Cardiac muscle cell (in vitro differentiated cells and primary cell): ENCODE data around the gene CACNA2D2. TPM values are rescaled to one million over a fixed set of nuclear protein-coding genes. Genes with fewer than 3 reads are reported as not detected.

Source experiments
- DNase-seq, 2 donors: peaks; one replicate each; pipeline versions ENCODE4 v3.0.0 to v3.0.0-alpha.2; 2010 to 2017; ENCODE audit warnings: low read depth in 1 of 2, low spot score in 1 of 2
- H3K27ac ChIP-seq: fragments of 200-600 bp; sonication (generic); 2 replicates; pipeline ENCODE4 v1.5.1; 2016
- H3K27me3 ChIP-seq: fragments of 200-600 bp; sonication (generic); 2 replicates; pipeline ENCODE4 v1.6.0; 2016; ENCODE audit warnings: control low read depth
- H3K36me3 ChIP-seq: fragments of 200-600 bp; sonication (generic); 2 replicates; pipeline ENCODE4 v1.5.1; 2016; ENCODE audit warnings: control low read depth
- H3K4me1 ChIP-seq: fragments of 200-600 bp; sonication (generic); 2 replicates; pipeline ENCODE4 v1.8.1; 2017; ENCODE audit warnings: low read depth, mild to moderate bottlenecking, mixed run types
- H3K4me3 ChIP-seq: fragments of 200-600 bp; sonication (generic); 2 replicates; pipeline ENCODE4 v1.5.1; 2016; ENCODE audit warnings: mild to moderate bottlenecking
- H3K9me3 ChIP-seq: fragments of 200-600 bp; sonication (generic); 2 replicates; pipeline ENCODE4 v1.5.1; 2017; ENCODE audit warnings: low read depth, mild to moderate bottlenecking, control low read depth
- polyA plus RNA-seq: library from polyadenylated mRNA; unstranded; fragments of >200 nt; fragmentation: Nextera tagmentation; extraction: Ambion mirVana; gene quantifications from 2 replicates; pipeline ENCODE4 v1.2.1, GENCODE V29; 2016
- total RNA-seq: library from RNA; depleted of rRNA; stranded (reverse); fragments of >200 nt; gene quantifications from 2 replicates; pipeline ENCODE4 v1.2.3, GENCODE V29; 2016
- TF ChIP-seq, protein P1 (sequence below): IDR thresholded peaks from 2 replicates; pipeline ENCODE4 v1.5.1; 2012; ENCODE audit warnings: low read depth, mild to moderate bottlenecking, low read length

CACNA2D2 gene
- total and polyA plus RNA-seq, 2 experiments from 2014 or later, result 5.4 to 8.7 TPM

DNA sequence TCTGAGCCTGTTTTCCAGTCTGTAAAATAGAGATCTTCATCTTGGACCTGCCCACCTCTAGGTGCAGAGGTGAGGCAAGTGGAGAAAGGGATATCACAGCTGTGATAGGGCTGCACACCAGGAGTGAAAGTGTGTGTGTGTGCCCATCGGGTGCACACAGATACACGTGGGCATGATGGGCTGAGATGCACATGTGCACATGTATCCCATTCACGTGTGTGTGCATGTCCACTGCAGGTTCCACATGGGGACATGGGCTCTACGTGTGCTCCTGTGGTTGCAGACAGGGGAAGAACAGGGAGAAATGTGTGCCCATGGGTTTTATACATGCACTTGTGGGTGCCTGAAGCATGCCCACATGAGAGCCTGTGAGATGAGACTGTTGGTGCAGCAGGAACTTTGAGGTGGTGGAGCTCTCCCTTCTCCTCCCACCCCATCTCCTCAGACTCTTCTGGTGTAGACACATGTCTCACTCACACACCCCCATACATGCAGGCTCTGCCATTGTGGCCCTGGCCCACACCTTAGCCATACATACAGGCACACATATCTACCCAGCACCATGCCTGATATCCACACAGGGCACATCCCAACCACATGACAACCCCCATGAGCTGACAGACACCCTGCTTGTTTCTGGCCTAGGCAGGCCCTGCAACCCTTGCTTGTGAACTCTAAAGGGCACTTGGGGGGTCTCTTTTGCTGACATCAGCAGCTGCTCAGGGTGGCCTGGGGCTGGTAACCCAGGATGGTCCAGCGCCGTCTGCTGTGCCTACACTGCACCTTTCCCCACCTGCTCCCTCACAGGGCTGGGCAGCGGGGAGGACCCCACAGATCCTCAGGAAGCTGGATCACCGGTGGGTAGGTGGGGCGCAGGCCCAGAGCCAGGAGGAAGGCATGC lies 86.4 kb downstream of the CACNA2D2 start:
- Histone ChIP-seq H3K4me3 (no peak overlapping the region), H3K27ac (no peak overlapping the region), H3K9me3 (no peaks in the 10 kb centered on the region), H3K27me3 (no peaks in the 10 kb centered on the region), H3K36me3 (no peaks in the 10 kb centered on the region), H3K4me1 (peaks cover 3% of the 10 kb centered on the region)
- no peak for DNase-seq
- TF ChIP-seq, protein P1, sequence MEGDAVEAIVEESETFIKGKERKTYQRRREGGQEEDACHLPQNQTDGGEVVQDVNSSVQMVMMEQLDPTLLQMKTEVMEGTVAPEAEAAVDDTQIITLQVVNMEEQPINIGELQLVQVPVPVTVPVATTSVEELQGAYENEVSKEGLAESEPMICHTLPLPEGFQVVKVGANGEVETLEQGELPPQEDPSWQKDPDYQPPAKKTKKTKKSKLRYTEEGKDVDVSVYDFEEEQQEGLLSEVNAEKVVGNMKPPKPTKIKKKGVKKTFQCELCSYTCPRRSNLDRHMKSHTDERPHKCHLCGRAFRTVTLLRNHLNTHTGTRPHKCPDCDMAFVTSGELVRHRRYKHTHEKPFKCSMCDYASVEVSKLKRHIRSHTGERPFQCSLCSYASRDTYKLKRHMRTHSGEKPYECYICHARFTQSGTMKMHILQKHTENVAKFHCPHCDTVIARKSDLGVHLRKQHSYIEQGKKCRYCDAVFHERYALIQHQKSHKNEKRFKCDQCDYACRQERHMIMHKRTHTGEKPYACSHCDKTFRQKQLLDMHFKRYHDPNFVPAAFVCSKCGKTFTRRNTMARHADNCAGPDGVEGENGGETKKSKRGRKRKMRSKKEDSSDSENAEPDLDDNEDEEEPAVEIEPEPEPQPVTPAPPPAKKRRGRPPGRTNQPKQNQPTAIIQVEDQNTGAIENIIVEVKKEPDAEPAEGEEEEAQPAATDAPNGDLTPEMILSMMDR, result no peak

DNA sequence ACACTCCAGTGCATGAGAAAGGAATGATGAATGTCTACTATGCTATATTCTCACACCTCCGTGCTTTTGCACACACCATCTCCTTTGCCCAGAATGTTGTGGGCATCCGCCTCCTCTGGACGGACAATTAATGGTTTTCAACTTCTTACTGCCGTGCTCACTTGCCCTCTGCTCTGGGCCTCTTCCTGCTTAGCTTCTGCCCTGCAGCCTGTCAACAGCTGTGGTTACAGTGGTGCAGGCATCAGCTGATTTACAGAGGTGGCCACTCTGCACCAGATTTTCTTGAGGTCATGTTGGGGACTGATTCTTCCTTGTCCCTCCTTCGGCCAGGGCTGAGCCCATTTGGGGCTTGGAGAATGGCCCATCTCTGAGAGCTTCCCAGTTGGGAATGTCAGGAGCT lies 87.6 kb downstream of the CACNA2D2 start:
- Histone ChIP-seq H3K27ac (no peak overlapping the region), H3K4me3 (no peak overlapping the region), H3K36me3 (no peaks in the 10 kb centered on the region), H3K9me3 (no peaks in the 10 kb centered on the region), H3K4me1 (peaks cover 3% of the 10 kb centered on the region), H3K27me3 (no peaks in the 10 kb centered on the region)
- TF ChIP-seq, protein P1, result no peak
- DNase-seq, result peak in 1 of 2 donors; percentile 20

DNA sequence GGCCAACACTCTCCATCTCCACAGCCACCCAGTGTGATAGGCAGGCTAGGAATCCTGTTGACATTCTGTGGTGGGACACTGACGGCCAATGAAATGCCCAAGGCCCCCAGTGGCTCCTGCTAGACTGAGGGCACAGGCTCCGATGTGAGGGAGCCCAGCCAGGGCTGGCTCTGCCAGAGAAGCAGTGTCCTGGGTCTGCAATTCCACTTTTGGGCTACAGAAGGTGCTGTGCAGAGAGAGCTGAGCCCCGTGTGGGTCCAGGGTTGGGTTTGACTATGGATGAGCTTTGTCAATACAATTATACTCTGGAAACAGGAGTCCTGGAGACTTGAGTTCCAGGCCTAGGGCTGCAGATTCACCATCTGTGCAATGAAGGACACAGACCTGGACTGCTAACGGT lies 88.4 kb downstream of the CACNA2D2 start:
- H3K27me3 ChIP-seq, result no peaks in the 10 kb centered on the region
- H3K36me3 ChIP-seq, result no peaks in the 10 kb centered on the region
- no peak overlapping the region for H3K27ac ChIP-seq
- H3K9me3 ChIP-seq, result no peaks in the 10 kb centered on the region
- no peak for DNase-seq
- TF ChIP-seq, protein P1, result no peak
- no peak overlapping the region for H3K4me3 ChIP-seq
- peaks cover 3% of the 10 kb centered on the region for H3K4me1 ChIP-seq

DNA sequence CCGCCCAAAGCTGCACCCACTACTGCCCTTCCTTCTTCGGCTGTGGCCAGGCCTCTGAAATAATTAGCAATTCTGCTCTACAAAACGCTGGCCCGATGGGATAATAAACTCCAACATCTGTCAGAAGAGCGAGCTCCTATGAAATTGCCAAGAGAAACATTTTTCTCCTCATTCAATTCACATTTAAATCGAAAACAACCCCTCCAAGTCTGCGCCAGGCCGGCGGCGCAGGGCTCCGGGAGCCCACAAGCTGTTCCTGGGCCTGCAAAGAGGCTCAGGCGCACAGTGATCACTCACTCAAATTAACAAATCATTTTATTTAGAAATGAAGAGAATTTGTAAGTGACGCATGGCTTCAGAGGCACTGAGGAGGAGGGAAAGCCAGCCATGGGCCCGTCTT lies 88.8 kb downstream of the CACNA2D2 start:
- no peak overlapping the region for H3K4me3 ChIP-seq
- no peaks in the 10 kb centered on the region for H3K9me3 ChIP-seq
- no peak overlapping the region for H3K27ac ChIP-seq
- H3K4me1 ChIP-seq, result peaks cover 3% of the 10 kb centered on the region
- DNase-seq, result no peak
- TF ChIP-seq, protein P1, result no peak
- H3K27me3 ChIP-seq, result no peaks in the 10 kb centered on the region
- H3K36me3 ChIP-seq, result no peaks in the 10 kb centered on the region

DNA sequence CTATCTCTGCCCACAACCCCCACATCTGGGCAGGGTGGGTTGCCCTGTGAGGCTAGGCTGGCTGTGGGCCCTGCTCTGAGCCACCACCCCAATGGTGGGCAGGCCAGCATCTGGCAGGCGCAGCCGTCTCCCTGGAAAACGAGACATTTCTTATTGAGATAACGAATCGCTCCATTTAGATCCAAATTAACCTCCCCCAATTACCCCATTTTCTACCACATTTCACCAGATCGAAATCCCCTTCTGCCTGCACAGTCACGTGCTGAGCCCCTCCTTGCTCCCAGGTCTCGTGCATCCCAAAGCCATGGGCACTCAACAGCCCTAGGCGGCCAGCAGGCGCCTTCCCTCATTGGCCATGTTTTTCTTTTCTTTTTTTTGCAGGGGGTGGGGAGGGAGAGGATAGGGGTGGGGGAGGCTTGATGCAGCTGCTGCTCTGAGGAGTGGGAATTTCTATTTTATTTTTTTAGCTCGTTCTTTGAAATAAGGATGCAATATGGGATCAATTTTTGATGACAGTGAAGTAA lies 91.1 kb downstream of the CACNA2D2 start:
- H3K27me3 ChIP-seq, result no peaks in the 10 kb centered on the region
- no peaks in the 10 kb centered on the region for H3K9me3 ChIP-seq
- no peak for DNase-seq
- peaks cover 3% of the 10 kb centered on the region for H3K4me1 ChIP-seq
- H3K36me3 ChIP-seq, result no peaks in the 10 kb centered on the region
- TF ChIP-seq, protein P1, result no peak
- no peak overlapping the region for H3K27ac ChIP-seq
- no peak overlapping the region for H3K4me3 ChIP-seq
